Measurements from ENCODE around the gene ILF2. TPM values are rescaled to one million over a fixed set of nuclear protein-coding genes. Genes with fewer than 3 reads are reported as not detected.

The ILF2 gene
- total RNA-seq, 1 donor, result 154 TPM

DNA sequence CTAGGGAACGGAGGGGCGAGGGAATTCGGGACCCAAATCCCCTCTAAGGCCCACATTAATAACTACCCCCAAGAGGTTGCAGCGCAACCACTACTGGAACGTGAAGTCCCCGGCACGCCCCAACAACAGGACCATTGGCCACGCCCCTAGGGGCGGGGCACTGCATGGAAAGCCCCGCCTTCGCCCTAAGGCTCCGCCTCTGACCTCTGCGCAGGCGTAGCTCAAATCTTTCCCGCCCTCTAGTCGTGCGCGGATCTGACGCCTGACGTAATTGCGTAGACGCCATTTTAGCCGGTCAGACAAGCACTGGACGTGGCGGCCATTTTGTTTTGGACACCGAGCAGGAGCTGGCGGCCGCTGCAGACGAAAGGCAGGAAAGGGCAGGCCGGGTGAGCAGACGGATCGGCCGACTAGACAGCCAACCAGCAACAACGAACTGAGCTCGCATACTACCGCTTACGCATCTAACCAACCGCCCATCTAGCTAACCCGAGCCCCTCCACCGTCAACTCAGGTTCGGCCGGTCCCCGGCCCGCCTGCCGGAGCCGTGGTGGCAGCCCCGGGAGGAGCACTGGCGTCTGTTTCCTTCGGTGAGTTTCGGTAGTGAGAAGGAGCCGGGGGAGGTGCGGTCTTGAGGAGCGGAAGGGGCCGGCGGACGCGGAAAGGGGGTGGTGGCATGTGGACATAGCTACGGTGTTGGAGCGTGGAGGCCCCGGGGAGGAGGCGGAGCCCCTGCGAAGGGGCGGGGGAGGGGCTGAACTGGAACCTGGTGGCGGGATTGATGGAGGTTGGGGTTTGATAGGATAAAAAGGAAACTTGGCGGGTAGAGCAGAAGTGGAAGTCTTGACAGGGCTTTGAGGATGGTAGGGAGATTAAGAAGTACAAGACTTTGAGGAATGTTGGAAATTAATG is 36.8 kb downstream of the ILF2 start, which contains the start of gene CHTOP:
TSS of gene CHTOP (plus strand) at position 313 of the 912 bp plus-strand sequence. CDS start 2,523 bp downstream, outside the sequence.
- TF ChIP-seq CTCF (IDR thresholded peaks at IDR 0.05; ENCODE audit: insufficient read depth, low read length), result no peak
- peak within 1 kb of the TSS; percentile 98 for H3K4me3 ChIP-seq (ENCODE audit: low read depth, low read length)
- DNase-seq (ENCODE audit: low read depth), result peak; percentile 99

DNA sequence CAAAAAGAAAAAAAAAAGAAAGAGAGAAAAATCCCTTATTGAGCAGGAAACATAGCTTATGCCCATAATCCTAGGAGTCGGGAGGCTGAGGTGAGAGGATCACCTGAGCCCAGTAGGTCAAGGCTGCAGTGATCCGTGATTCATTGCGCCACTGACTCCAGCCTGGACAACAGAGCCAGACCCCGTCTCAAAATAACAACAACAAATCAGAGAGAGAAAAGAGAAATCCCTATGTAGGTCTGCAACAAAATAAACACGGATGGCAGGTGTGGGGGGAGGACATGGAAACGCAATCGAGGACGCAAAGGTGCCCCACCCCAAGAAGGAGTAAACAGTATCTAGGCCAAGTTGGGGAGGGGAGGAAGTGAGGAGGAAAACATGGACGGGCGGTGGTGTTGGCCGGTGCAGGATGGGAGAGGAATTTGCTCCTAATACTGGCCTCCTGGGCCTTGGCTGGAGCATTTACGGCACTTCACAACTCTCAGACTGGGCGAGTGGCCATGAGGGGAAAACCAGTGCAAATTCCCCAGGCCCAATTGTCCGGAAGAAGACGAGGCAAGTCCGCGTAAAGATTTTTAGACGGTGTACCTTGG is 37.5 kb downstream of the ILF2 start:
- H3K4me3 ChIP-seq (ENCODE audit: low read depth, low read length), result peak overlapping the region; percentile 60
- no peak for DNase-seq (ENCODE audit: low read depth)
- no peak for TF ChIP-seq CTCF (IDR thresholded peaks at IDR 0.05; ENCODE audit: insufficient read depth, low read length)

DNA sequence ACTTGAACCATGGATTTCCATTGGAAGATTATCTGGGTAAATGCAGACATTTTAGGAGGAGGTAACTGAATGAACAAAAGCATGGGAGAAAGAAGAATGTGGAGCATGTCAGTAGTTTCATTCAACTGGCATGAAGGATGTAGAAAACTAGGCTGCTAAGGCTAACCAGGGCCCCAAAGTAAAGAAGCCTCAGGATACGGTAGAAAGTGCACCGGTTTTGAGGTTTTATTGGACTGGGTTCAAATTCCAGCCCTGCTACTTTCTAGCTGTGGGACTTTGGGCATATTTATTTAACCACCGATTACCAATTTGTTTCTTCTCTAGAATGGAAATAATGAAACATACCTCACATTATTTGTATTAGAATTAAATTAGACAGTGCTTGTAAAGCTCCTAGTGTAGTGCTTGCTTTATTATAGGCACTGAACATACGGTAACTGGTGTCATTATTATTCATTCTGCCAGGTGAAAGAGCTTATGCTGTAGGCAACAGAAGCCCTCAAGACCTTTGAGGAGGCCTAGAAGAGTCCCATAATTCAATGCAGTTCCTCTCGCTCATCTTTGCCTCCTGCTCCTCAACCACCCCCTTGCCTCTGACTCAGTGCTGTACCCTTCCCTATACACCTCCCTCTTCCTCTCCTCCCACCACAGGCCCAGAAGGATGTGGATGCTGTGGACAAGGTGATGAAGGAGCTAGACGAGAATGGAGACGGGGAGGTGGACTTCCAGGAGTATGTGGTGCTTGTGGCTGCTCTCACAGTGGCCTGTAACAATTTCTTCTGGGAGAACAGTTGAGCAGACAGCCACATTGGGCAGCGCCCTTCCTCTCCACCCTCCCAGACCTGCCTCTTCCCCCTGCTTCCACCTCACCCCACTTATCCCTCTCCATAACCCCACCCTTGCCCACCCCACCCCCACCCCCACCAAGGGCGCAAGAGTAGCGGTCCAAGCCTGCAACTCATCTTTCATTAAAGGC is 39.5 kb downstream of the ILF2 start:
- H3K4me3 ChIP-seq (ENCODE audit: low read depth, low read length), result no peak overlapping the region
- no peak for DNase-seq (ENCODE audit: low read depth)
- no peak for TF ChIP-seq CTCF (IDR thresholded peaks at IDR 0.05; ENCODE audit: insufficient read depth, low read length)

GRCh38 chr1:153630384-153630783 is 40.4 kb downstream of the ILF2 start:
- no peak for DNase-seq (ENCODE audit: low read depth)
- no peak for TF ChIP-seq CTCF (IDR thresholded peaks at IDR 0.05; ENCODE audit: insufficient read depth, low read length)
- no peak overlapping the region for H3K4me3 ChIP-seq (ENCODE audit: low read depth, low read length)

GRCh38 chr1:153629971-153630370 is 40.8 kb downstream of the ILF2 start:
- TF ChIP-seq CTCF (IDR thresholded peaks at IDR 0.05; ENCODE audit: insufficient read depth, low read length), result no peak
- no peak for DNase-seq (ENCODE audit: low read depth)
- H3K4me3 ChIP-seq (ENCODE audit: low read depth, low read length), result no peak overlapping the region

GRCh38 chr1:153629343-153629665 is 41.5 kb downstream of the ILF2 start:
- no peak for DNase-seq (ENCODE audit: low read depth)
- no peak for TF ChIP-seq CTCF (IDR thresholded peaks at IDR 0.05; ENCODE audit: insufficient read depth, low read length)
- H3K4me3 ChIP-seq (ENCODE audit: low read depth, low read length), result no peak overlapping the region

Data from fibroblast of the aortic adventitia (primary cell).